Adrenal gland (tissue), 5 donors: ENCODE results near the gene HECTD2.

ENCODE experiments used
- POLR2A ChIP-seq, 2 donors: fragments of 450-650 bp; IDR thresholded peaks; one replicate each; pipeline ENCODE4 v1.6.1; 2017; ENCODE audit warnings: antibody characterized with exemption in 2 of 2, mild to moderate bottlenecking in 2 of 2, moderate library complexity in 1 of 2
- TF ChIP-seq, protein P1 (sequence below), 6 experiments: fragments of 450-650 bp in 4 of 6; fragments of 200-600 bp in 2 of 6; sonication (generic) in 1 of 6; IDR thresholded peaks; 1 replicate in 5 of 6; 2 replicates in 1 of 6; pipeline versions ENCODE4 v1.5.1 to v1.8.0; 2016 to 2021; ENCODE audit warnings: antibody characterized with exemption in 6 of 6, mild to moderate bottlenecking in 2 of 6, moderate library complexity in 1 of 6
- donor health status: DM: no; HTN: no; CAD: no.

GRCh38 chr10:91558473-91558872 lies 148.3 kb downstream of the HECTD2 start:
- TF ChIP-seq, protein P1, sequence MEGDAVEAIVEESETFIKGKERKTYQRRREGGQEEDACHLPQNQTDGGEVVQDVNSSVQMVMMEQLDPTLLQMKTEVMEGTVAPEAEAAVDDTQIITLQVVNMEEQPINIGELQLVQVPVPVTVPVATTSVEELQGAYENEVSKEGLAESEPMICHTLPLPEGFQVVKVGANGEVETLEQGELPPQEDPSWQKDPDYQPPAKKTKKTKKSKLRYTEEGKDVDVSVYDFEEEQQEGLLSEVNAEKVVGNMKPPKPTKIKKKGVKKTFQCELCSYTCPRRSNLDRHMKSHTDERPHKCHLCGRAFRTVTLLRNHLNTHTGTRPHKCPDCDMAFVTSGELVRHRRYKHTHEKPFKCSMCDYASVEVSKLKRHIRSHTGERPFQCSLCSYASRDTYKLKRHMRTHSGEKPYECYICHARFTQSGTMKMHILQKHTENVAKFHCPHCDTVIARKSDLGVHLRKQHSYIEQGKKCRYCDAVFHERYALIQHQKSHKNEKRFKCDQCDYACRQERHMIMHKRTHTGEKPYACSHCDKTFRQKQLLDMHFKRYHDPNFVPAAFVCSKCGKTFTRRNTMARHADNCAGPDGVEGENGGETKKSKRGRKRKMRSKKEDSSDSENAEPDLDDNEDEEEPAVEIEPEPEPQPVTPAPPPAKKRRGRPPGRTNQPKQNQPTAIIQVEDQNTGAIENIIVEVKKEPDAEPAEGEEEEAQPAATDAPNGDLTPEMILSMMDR (IDR thresholded peaks at IDR 0.05) = no peak
- TF ChIP-seq POLR2A (IDR thresholded peaks at IDR 0.05) = no peak
